IPS-15b (cell line): ENCODE results near the gene VSIG1.

Experiments used
- H3K27me3 ChIP-seq: one replicate; pipeline ENCODE4 v1.6.1; 2013; ENCODE audit warnings: low read length; ENCODE audit not compliant: control insufficient read depth, insufficient read depth
- H3K36me3 ChIP-seq: one replicate; pipeline ENCODE4 v1.6.1; 2013; ENCODE audit warnings: low read length; ENCODE audit not compliant: control insufficient read depth, insufficient read depth
- H3K4me1 ChIP-seq: one replicate; pipeline ENCODE4 v1.6.1; 2013; ENCODE audit warnings: mild to moderate bottlenecking, low read length; ENCODE audit not compliant: control insufficient read depth, insufficient read depth
- H3K4me3 ChIP-seq: one replicate; pipeline ENCODE4 v1.5.1; 2013; ENCODE audit warnings: low read depth, low read length
- H3K9ac ChIP-seq: one replicate; pipeline ENCODE4 v1.6.1; 2013; ENCODE audit warnings: low read depth, mild to moderate bottlenecking, low read length
- H3K9me3 ChIP-seq: one replicate; pipeline ENCODE4 v1.6.1; 2013; ENCODE audit warnings: mild to moderate bottlenecking, low read length; ENCODE audit not compliant: control insufficient read depth, insufficient read depth

Gene VSIG1

DNA sequence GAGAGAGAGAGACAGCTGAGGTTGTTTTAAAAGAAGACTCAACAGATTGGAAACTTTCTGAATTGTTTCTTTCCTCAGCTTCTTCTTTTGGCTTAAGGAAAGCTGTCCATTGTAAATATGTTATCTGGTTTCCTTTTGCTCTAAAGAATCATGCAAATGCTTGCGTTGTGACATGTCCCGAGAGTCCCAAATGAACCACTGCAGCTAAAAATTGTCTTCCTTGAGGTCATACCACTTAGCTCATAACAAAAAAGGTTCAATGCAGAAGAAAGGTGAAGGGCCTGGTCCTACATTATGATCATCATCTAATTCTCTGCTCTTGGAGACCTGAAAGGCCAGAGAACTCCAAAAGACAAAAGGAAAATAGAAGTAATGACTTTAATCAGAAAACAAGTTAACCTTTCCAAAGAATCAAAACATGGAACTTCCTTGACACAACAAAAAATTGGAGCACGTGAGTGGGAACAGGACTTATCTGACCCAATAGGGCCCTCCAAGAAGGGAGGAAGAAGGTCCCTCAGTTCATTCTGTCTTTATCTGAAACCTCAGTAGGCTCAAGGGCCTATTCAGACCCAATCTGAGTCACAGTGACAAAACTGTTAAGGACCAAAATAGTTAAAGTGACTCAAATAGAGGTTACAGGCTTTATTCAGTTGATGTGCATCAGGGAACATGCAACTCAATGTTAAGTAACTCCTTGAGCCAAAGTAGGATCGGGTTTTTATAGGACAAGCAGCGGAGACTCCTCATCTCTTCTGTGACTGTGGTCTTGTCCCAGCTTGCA is 14.7 kb upstream of the VSIG1 start:
- Histone ChIP-seq H3K27me3 (no peaks in the 10 kb centered on the region), H3K36me3 (no peaks in the 10 kb centered on the region), H3K4me1 (no peaks in the 10 kb centered on the region)

DNA sequence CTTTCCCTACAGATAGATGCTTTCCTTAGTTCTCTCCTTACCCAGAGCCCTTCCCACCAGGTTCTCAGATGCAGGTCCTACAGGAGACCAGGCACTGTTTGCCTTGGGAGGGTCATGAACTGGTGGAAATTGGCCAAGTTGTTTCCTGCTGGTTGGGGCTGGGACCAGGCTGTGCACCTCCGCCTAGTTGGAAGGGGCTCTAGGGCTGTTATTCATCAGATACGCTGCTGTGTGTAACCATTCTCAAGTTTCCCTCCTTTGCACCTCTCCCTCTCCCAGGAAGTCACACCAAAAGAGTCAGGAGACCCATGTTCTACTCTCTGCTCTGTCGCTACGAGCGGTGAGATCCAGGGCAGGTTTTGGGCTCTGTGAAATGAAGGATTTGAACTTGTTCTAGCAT is 11.9 kb upstream of the VSIG1 start:
- Histone ChIP-seq H3K4me1 (peaks cover 4% of the 10 kb centered on the region), H3K27me3 (no peaks in the 10 kb centered on the region)

More for the DNA sequence above, 14.7 kb upstream of the VSIG1 start:
- Histone ChIP-seq H3K4me3 (no peak overlapping the region), H3K9ac (no peak overlapping the region), H3K9me3 (no peaks in the 10 kb centered on the region)

DNA sequence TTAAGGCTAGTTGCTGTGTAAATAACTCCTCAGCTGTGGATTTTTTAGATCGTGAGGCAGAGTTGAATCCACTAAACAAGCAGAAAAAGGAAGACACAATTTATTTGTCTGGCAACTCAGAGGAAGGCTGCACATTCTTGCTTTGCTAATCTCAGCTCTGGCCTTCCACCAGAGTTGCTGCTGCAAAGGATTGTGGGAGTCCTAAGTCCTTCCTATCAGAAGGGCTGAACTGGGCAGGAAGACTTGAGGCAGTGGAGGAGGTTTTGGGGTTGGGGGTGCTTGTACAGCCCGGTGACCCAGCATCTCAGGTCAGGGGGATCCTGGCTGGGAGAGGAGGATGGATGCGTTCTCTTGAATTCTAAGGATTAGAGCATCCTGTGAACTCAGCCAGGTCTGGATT is 11.0 kb upstream of the VSIG1 start:
- H3K36me3 ChIP-seq: no peaks in the 10 kb centered on the region
- H3K9ac ChIP-seq: no peak overlapping the region
- H3K9me3 ChIP-seq: no peaks in the 10 kb centered on the region
- peaks cover 4% of the 10 kb centered on the region for H3K4me1 ChIP-seq
- H3K27me3 ChIP-seq: no peaks in the 10 kb centered on the region
- H3K4me3 ChIP-seq: no peak overlapping the region

More for the DNA sequence above, 11.9 kb upstream of the VSIG1 start:
- H3K9me3 ChIP-seq: no peaks in the 10 kb centered on the region
- H3K4me3 ChIP-seq: no peak overlapping the region
- H3K9ac ChIP-seq: no peak overlapping the region
- no peaks in the 10 kb centered on the region for H3K36me3 ChIP-seq

DNA sequence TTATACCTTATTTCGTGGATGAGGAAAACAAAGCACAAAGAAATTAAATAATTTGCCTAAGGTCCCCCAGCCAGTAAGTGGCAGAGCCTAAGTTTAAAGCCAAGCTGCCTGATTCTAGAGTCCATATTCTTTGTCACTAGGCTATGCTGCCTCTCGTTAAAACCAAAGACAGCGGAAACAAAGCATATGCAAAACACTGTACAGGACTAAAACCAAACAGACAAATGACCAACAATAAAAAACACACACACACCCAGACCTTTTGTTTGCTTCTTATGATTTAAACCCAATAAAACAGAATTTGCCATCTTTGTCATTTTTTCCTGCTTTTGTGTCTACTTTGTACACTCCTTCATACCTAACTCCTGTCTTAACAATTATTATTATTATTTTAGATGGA is 10.1 kb upstream of the VSIG1 start:
- Histone ChIP-seq H3K4me3 (no peak overlapping the region), H3K9me3 (no peaks in the 10 kb centered on the region), H3K9ac (no peak overlapping the region), H3K27me3 (no peaks in the 10 kb centered on the region), H3K36me3 (no peaks in the 10 kb centered on the region), H3K4me1 (peaks cover 4% of the 10 kb centered on the region)

DNA sequence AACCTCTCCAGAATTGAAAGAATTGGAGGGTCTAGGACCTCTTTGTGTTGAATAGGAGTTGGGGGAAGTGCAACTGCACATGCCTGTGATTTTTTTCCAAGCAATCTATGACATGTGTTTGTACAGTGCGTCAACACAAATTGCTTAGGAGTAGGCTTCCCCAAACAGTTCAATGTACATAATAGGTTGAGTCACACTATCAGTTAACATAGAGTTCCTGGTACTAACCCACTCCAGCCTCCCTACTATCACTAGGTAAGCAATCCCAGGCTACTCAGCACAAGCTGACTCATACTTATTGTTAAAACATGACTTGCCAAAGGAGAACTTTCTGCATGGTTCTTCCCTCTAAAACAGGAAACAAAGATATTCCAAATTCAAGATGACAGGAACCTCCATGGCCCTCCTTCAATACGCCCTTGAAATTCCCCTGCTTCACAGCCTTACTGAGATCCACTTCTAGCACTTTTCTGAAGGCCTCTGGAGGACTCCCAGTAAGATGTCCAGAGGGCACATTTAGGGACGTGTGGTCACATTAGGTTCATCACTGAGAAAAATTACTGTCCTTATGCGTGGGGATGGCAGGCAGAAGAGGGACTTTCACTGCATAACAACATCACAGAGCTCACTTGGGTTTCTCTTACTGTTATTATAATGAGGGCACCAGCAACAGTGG is 8.4 kb upstream of the VSIG1 start:
- H3K9ac ChIP-seq: no peak overlapping the region
- H3K36me3 ChIP-seq: no peaks in the 10 kb centered on the region
- no peaks in the 10 kb centered on the region for H3K27me3 ChIP-seq
- no peaks in the 10 kb centered on the region for H3K9me3 ChIP-seq
- peaks cover 4% of the 10 kb centered on the region for H3K4me1 ChIP-seq
- H3K4me3 ChIP-seq: no peak overlapping the region

DNA sequence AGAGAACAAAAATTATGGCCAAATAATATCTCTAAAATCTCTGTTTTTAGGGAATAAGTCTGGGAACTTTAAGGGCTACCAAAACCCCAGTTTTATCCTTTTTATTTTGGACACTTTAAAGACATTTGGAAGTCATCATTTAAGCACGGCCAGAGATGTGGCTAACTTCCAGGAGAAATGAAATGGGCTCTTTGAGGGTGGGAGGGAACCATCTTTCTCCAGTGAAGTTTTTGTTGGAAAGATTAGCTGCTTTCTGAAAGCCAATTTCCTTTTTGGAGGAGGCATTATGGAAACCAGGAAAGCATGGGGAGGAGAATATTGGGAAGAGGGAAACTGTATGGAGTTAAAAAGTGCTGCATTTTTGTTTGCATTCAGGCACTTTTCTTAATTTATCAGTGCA is 4.8 kb downstream of the VSIG1 start:
- H3K9me3 ChIP-seq: no peaks in the 10 kb centered on the region
- no peaks in the 10 kb centered on the region for H3K27me3 ChIP-seq
- no peak overlapping the region for H3K4me3 ChIP-seq
- no peaks in the 10 kb centered on the region for H3K4me1 ChIP-seq
- H3K9ac ChIP-seq: no peak overlapping the region
- no peaks in the 10 kb centered on the region for H3K36me3 ChIP-seq

DNA sequence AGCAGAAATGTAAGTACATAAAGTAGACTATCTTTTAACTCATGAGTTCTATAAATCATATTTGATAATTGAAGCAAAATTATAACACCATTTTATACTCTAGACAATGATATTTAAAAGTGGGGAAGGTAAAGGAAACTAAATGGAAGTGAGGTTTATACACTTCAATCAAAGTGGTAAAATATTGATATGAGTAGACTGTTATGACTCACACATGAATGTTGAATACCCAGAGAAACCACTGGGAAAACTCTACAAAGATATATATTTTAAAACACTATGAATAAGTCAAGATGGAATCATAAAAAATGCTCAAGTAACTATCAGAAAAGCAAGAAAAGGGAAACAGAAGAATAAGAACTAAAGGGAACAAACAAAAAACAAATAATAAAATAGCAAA is 8.4 kb downstream of the VSIG1 start:
- H3K27me3 ChIP-seq: no peaks in the 10 kb centered on the region
- H3K4me1 ChIP-seq: no peaks in the 10 kb centered on the region
- no peaks in the 10 kb centered on the region for H3K36me3 ChIP-seq
- H3K9ac ChIP-seq: no peak overlapping the region
- H3K4me3 ChIP-seq: no peak overlapping the region
- H3K9me3 ChIP-seq: no peaks in the 10 kb centered on the region

DNA sequence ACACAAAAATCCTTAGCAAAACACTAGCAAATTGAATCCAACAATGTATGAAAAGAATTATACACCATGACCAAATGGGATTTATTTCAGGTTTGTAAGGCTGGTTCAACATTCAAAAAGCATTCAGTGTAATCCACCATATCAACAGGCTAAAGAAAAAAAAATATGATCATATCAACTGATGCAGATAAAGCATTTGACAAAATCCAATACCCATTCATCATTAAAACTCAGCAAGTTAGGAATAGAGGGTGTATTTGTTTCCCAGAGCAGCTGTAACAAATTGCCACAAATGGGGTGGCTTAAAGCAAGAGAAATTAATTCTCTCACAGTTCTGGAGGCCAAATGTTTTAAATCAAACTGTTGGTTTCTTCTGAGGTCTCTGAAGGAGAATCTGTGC is 10.7 kb downstream of the VSIG1 start:
- H3K36me3 ChIP-seq: no peaks in the 10 kb centered on the region
- H3K9me3 ChIP-seq: no peaks in the 10 kb centered on the region
- no peak overlapping the region for H3K9ac ChIP-seq
- no peak overlapping the region for H3K4me3 ChIP-seq
- no peaks in the 10 kb centered on the region for H3K4me1 ChIP-seq
- no peaks in the 10 kb centered on the region for H3K27me3 ChIP-seq

DNA sequence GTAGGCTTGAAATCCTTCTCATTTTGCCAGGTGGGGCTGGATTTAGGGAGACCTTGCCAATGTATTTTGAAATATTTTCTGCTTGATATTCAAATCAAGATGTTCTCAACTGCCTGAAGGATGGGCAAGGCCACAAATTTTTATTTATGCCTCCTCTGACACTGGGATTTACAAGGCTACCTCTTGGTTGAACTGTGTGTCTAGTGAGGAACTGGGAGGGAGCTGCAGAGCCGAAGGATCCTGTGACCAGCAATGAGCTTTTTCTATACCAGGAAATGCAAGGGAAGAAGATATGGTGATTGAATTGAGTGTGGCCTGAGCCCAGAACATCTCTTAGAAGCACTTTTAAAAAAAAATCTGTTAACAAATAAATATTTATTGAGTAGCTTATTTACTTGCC is 14.9 kb downstream of the VSIG1 start:
- H3K9ac ChIP-seq: no peak overlapping the region
- H3K4me1 ChIP-seq: no peaks in the 10 kb centered on the region
- no peaks in the 10 kb centered on the region for H3K36me3 ChIP-seq
- no peaks in the 10 kb centered on the region for H3K27me3 ChIP-seq
- H3K4me3 ChIP-seq: no peak overlapping the region
- H3K9me3 ChIP-seq: no peaks in the 10 kb centered on the region

DNA sequence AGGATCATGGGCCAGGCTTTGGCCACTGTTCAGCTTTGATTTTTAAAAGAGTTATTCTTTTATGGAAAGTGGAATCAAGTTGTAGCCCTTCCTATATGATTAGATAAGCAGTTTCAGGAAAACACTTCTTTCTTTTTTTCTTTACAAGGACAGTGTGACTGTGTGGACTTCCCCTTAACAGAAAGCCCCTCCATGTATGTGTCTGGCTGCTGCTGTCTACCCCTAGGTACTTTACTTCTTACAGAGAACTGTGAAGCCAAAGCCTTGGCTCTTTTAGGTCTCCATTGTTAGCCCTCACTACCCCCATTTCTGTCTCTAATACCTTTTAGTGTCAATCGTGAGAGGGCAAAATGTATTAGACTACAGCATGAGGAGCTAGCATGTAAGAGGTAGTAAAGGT is 19.1 kb downstream of the VSIG1 start:
- Histone ChIP-seq H3K9me3 (no peaks in the 10 kb centered on the region), H3K36me3 (no peaks in the 10 kb centered on the region), H3K4me1 (peaks cover 6% of the 10 kb centered on the region), H3K27me3 (no peaks in the 10 kb centered on the region), H3K4me3 (no peak overlapping the region), H3K9ac (no peak overlapping the region)

DNA sequence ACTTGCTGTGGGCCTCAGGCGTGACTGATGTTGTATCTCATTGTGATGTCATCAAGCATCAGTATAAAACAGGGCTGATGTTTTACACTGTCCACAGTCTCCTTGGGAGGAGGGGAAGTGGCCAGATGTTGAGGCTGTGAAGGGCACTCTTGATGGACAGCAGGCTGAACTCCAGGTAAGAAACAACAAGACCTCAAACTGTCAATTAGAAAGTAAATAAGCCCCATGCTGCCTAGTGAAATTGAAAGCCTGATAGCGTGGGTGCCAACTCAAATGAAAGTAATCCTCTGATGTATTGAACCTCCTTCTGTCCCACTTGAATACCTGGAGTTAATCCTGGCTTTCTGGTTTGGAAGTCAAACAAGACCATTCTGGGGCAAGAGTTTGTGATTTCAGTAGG is 19.7 kb downstream of the VSIG1 start:
- H3K4me3 ChIP-seq: no peak overlapping the region
- H3K9me3 ChIP-seq: no peaks in the 10 kb centered on the region
- no peaks in the 10 kb centered on the region for H3K27me3 ChIP-seq
- H3K9ac ChIP-seq: no peak overlapping the region
- H3K36me3 ChIP-seq: no peaks in the 10 kb centered on the region
- peaks cover 6% of the 10 kb centered on the region for H3K4me1 ChIP-seq

DNA sequence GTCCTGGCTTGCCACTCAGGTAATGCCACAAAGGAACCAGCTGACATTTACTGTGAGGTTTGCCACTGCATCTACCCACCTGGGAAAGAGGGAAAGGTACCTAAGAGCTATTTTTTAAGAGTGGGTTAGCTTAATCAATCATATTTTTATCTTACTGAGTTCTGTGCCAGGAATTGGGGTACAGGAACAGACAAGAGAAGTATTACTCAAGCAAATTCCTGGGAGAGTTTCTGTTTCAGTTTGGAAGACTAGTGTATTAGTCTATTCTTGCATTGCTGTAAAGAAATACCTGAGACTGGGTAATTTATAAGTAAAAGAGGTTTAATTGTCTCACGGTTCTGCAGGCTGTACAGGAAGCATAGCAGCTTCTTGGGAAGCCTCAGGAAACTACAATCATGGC is 23.3 kb downstream of the VSIG1 start:
- H3K36me3 ChIP-seq: no peaks in the 10 kb centered on the region
- no peak overlapping the region for H3K9ac ChIP-seq
- H3K9me3 ChIP-seq: no peaks in the 10 kb centered on the region
- no peak overlapping the region for H3K4me3 ChIP-seq
- H3K27me3 ChIP-seq: no peaks in the 10 kb centered on the region
- H3K4me1 ChIP-seq: peaks cover 6% of the 10 kb centered on the region
